BLaER1 (cell line): ENCODE results near the gene BRD9.
A peak's percentile ranks its signal among the peaks of the same experiment; 100 is the strongest.
"Not testable (repeated sequence)": the region's sequence is repeated elsewhere in the genome, so short reads cannot be mapped to it uniquely, and the experiment has no call there.

Experiments
- H3K27ac ChIP-seq: shearing (Covaris generic); formaldehyde crosslinking; 2 replicates; pipeline ENCODE4 v1.8.1; 2022
- H3K27me3 ChIP-seq: shearing (Covaris generic); formaldehyde crosslinking; 2 replicates; pipeline ENCODE4 v1.8.1; 2022
- H3K36me3 ChIP-seq: shearing (Covaris generic); formaldehyde crosslinking; 2 replicates; pipeline ENCODE4 v1.8.1; 2022
- H3K4me1 ChIP-seq: shearing (Covaris generic); formaldehyde crosslinking; 2 replicates; pipeline ENCODE4 v1.8.1; 2022
- H3K4me2 ChIP-seq: shearing (Covaris generic); formaldehyde crosslinking; 2 replicates; pipeline ENCODE4 v1.8.1; 2022
- H3K4me3 ChIP-seq: shearing (Covaris generic); formaldehyde crosslinking; 2 replicates; pipeline ENCODE4 v1.8.1; 2022
- H3K9ac ChIP-seq: shearing (Covaris generic); formaldehyde crosslinking; 2 replicates; pipeline ENCODE4 v1.8.1; 2022
- H3K9me3 ChIP-seq: shearing (Covaris generic); formaldehyde crosslinking; 2 replicates; pipeline ENCODE4 v1.8.1; 2022
- H4K20me1 ChIP-seq: shearing (Covaris generic); formaldehyde crosslinking; 2 replicates; pipeline ENCODE4 v1.8.1; 2022
- Cebpa-rat ChIP-seq: shearing (Covaris generic); IDR thresholded peaks from 2 replicates; pipeline ENCODE4 v1.8.1; 2022

BRD9 gene

GRCh38 chr5:933251-933861 is 40.8 kb upstream of the BRD9 start:
- H3K4me2 ChIP-seq: no peak overlapping the region
- H3K9ac ChIP-seq: no peak overlapping the region
- no peaks in the 10 kb centered on the region for H3K36me3 ChIP-seq
- 0 out of 2 replicates have a peak, but pooled peaks cover 4% of the 10 kb centered on the region for H3K4me1 ChIP-seq
- TF ChIP-seq Cebpa-rat: no peak
- no peak overlapping the region for H3K27ac ChIP-seq
- no peaks in the 10 kb centered on the region for H4K20me1 ChIP-seq
- H3K9me3 ChIP-seq: peaks cover 9% of the 10 kb centered on the region
- H3K27me3 ChIP-seq: peaks cover 6% of the 10 kb centered on the region; the same call in 1 of the 2 replicates
- H3K4me3 ChIP-seq: no peak overlapping the region

GRCh38 chr5:932628-933250 is 40.1 kb upstream of the BRD9 start:
- Histone ChIP-seq H3K4me2 (no peak overlapping the region), H3K9me3 (peaks cover 9% of the 10 kb centered on the region), H3K4me3 (no peak overlapping the region), H3K4me1 (0 out of 2 replicates have a peak, but pooled peaks cover 4% of the 10 kb centered on the region), H3K27me3 (peaks cover 12% of the 10 kb centered on the region), H3K27ac (no peak overlapping the region), H3K9ac (no peak overlapping the region), H4K20me1 (no peaks in the 10 kb centered on the region), H3K36me3 (no peaks in the 10 kb centered on the region)
- no peak for TF ChIP-seq Cebpa-rat

- Histone ChIP-seq H3K9me3 (peaks cover 9% of the 10 kb centered on the region), H3K4me1 (0 out of 2 replicates have a peak, but pooled peaks cover 5% of the 10 kb centered on the region), H3K27ac (no peak overlapping the region), H3K27me3 (peaks cover 17% of the 10 kb centered on the region), H4K20me1 (no peaks in the 10 kb centered on the region), H3K4me2 (no peak overlapping the region), H3K4me3 (no peak overlapping the region), H3K36me3 (no peaks in the 10 kb centered on the region), H3K9ac (no peak overlapping the region)
- TF ChIP-seq Cebpa-rat: no peak
Observed at GRCh38 chr5:932151-932627, 39.6 kb upstream of the BRD9 start.

- H3K9ac ChIP-seq: no peak overlapping the region
- no peak for TF ChIP-seq Cebpa-rat
- H3K4me2 ChIP-seq: no peak overlapping the region
Observed at GRCh38 chr5:931570-932145, 39.1 kb upstream of the BRD9 start.

GRCh38 chr5:930866-931265 is 38.3 kb upstream of the BRD9 start:
- Histone ChIP-seq H3K27me3 (peaks cover 30% of the 10 kb centered on the region), H4K20me1 (no peaks in the 10 kb centered on the region), H3K36me3 (no peaks in the 10 kb centered on the region), H3K4me1 (peaks cover 11% of the 10 kb centered on the region), H3K27ac (no peak overlapping the region), H3K9me3 (peaks cover 9% of the 10 kb centered on the region), H3K9ac (no peak overlapping the region), H3K4me3 (no peak overlapping the region), H3K4me2 (no peak overlapping the region)
- TF ChIP-seq Cebpa-rat: no peak

More at GRCh38 chr5:931570-932145, 39.1 kb upstream of the BRD9 start:
- Histone ChIP-seq H4K20me1 (no peaks in the 10 kb centered on the region), H3K27ac (no peak overlapping the region), H3K27me3 (peaks cover 23% of the 10 kb centered on the region), H3K9me3 (peaks cover 9% of the 10 kb centered on the region), H3K4me1 (peaks cover 10% of the 10 kb centered on the region), H3K4me3 (no peak overlapping the region), H3K36me3 (no peaks in the 10 kb centered on the region)

- Histone ChIP-seq H3K4me3 (no peak overlapping the region), H3K4me2 (no peak overlapping the region)
Observed at GRCh38 chr5:929596-929995, 37.0 kb upstream of the BRD9 start.

GRCh38 chr5:929182-929581 is 36.6 kb upstream of the BRD9 start:
- not testable (repeated sequence) for H3K4me2 ChIP-seq
- H3K27me3 ChIP-seq: peaks cover 43% of the 10 kb centered on the region

More at GRCh38 chr5:929596-929995, 37.0 kb upstream of the BRD9 start:
- peaks cover 9% of the 10 kb centered on the region for H3K9me3 ChIP-seq
- H3K27me3 ChIP-seq: peaks cover 39% of the 10 kb centered on the region
- H4K20me1 ChIP-seq: no peaks in the 10 kb centered on the region
- H3K36me3 ChIP-seq: no peaks in the 10 kb centered on the region
- H3K4me1 ChIP-seq: peaks cover 7% of the 10 kb centered on the region
- H3K27ac ChIP-seq: no peak overlapping the region
- H3K9ac ChIP-seq: no peak overlapping the region
- TF ChIP-seq Cebpa-rat: no peak

GRCh38 chr5:927172-928015 is 34.8 kb upstream of the BRD9 start:
- Histone ChIP-seq H3K27me3 (peaks cover 45% of the 10 kb centered on the region), H3K27ac (no peak overlapping the region), H3K36me3 (peaks cover 2% of the 10 kb centered on the region; the same call in 1 of the 2 replicates), H3K4me1 (peaks cover 7% of the 10 kb centered on the region), H4K20me1 (no peaks in the 10 kb centered on the region), H3K9me3 (no peaks in the 10 kb centered on the region), H3K4me3 (peak overlapping the region; percentile 44), H3K4me2 (peak overlapping the region; percentile 59), H3K9ac (no peak overlapping the region)
- TF ChIP-seq Cebpa-rat: no peak

More at GRCh38 chr5:929182-929581, 36.6 kb upstream of the BRD9 start:
- not testable (repeated sequence) for H3K4me3 ChIP-seq, H3K4me1 ChIP-seq, H3K36me3 ChIP-seq, H3K9me3 ChIP-seq, H4K20me1 ChIP-seq, H3K9ac ChIP-seq, H3K27ac ChIP-seq

- Histone ChIP-seq H3K4me3 (peak overlapping the region; percentile 44), H3K27me3 (peaks cover 45% of the 10 kb centered on the region), H3K4me2 (peak overlapping the region; percentile 59), H4K20me1 (no peaks in the 10 kb centered on the region), H3K9me3 (no peaks in the 10 kb centered on the region), H3K9ac (no peak overlapping the region), H3K36me3 (peaks cover 9% of the 10 kb centered on the region; the same call in 1 of the 2 replicates), H3K4me1 (peaks cover 7% of the 10 kb centered on the region), H3K27ac (no peak overlapping the region)
- no peak for TF ChIP-seq Cebpa-rat
Observed at GRCh38 chr5:926417-927171, 34.0 kb upstream of the BRD9 start.
